A549 (cell line): ENCODE results near the gene TSNAXIP1.

ENCODE experiments used
- EP300 ChIP-seq, 2 experiments: fragments of >200 bp; sonication (Bioruptor Twin); formaldehyde crosslinking; IDR thresholded peaks; 2 replicates in 1 of 2; 3 replicates in 1 of 2; pipeline ENCODE4 v1.6.1; 2016 to 2017
- JUN ChIP-seq, 2 experiments: fragments of >200 bp; sonication (Bioruptor Twin); formaldehyde crosslinking; IDR thresholded peaks; 2 replicates in 1 of 2; 3 replicates in 1 of 2; pipeline ENCODE4 v1.6.1; 2016 to 2017
- MYC ChIP-seq: IDR thresholded peaks from 2 replicates; pipeline ENCODE4 v1.6.1; 2012; ENCODE audit warnings: mild to moderate bottlenecking, inconsistent platforms, low read length, improper control_type of control experiment, borderline replicate concordance
- NR3C1 ChIP-seq: fragments of >200 bp; sonication (Bioruptor Twin); formaldehyde crosslinking; IDR thresholded peaks from 3 replicates; pipeline ENCODE4 v1.6.1; 2017
- RAD21 ChIP-seq, 2 experiments: fragments of >200 bp in 1 of 2; sonication (Bioruptor Twin) in 1 of 2; formaldehyde crosslinking in 1 of 2; IDR thresholded peaks in 1 of 2; conservative IDR thresholded peaks in 1 of 2; 2 replicates in 1 of 2; 3 replicates in 1 of 2; pipeline ENCODE4 v1.6.1; 2012 to 2018; ENCODE audit warnings: inconsistent platforms in 1 of 2
- RARB ChIP-seq: fragments of 250-450 bp; sonication (Bioruptor Pico); IDR thresholded peaks from 2 replicates; pipeline ENCODE4 v1.8.0; 2021; ENCODE audit warnings: mild to moderate bottlenecking, moderate library complexity
- RCOR1 ChIP-seq: fragments of 150-350 bp; IDR thresholded peaks from 2 replicates; pipeline ENCODE4 v1.6.1; 2014; ENCODE audit warnings: antibody characterized with exemption, low read length, low read depth
- TF ChIP-seq, protein P1 (sequence below): fragments of >200 bp; sonication (Bioruptor Twin); formaldehyde crosslinking; IDR thresholded peaks from 3 replicates; pipeline ENCODE4 v1.5.1; 2016
- TF ChIP-seq, protein P2 (sequence below): fragments of 200-600 bp; sonication (generic); IDR thresholded peaks from 2 replicates; pipeline ENCODE4 v1.6.1; 2016; ENCODE audit warnings: antibody characterized with exemption, mild to moderate bottlenecking, moderate library complexity
- TF ChIP-seq, protein P3 (sequence below): IDR thresholded peaks from 2 replicates; pipeline ENCODE4 v1.6.1; 2012; ENCODE audit warnings: low read depth, borderline replicate concordance
- TF ChIP-seq, protein P4 (sequence below): IDR thresholded peaks from 2 replicates; pipeline ENCODE4 v1.6.1; 2012

DNA sequence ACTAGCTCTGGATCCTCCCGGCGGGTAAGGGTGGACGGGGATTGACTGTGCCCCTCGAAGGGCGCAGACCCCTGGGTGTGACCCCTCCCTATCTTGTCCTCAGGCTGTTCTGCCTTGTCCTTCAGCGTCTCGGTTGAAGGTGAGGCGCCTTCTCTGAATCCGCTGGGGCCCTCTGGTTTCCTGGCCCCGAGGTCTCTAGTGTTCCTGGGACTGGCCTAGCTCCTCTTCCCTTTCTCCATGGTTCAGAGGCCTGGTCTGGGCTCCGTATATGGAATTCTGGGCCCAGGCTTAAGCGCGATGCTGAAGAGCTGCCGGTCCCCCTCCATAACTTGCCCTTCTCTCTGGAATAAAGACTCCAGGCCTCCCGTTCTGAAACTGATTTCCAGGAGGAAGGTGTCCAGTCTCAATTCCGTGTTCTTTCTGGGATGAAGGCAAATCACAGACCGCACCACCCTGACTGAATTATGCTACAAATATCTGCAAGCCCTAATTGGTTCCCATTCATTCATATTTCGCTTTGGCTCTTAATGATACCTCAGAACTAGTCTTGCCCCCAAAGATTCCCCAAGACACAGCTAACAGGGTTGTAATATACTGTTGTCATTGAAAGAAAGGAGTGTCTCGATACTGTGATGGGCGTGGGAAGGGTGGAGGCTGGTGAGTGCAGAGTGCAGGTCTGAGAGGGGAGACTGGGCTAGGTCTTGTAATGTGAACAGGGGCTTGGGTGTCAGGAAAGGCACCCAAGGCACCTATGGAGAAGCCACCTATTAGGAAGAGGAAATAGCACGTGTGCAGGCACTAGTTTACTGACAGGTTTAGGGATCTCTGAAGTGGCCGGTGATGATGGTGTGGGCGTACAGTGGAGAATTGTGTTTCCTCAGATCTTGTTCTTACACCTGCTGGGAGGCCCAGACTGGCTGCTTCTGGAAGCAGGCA lies 67.0 kb downstream of the TSNAXIP1 start:
- TF ChIP-seq, protein P1, sequence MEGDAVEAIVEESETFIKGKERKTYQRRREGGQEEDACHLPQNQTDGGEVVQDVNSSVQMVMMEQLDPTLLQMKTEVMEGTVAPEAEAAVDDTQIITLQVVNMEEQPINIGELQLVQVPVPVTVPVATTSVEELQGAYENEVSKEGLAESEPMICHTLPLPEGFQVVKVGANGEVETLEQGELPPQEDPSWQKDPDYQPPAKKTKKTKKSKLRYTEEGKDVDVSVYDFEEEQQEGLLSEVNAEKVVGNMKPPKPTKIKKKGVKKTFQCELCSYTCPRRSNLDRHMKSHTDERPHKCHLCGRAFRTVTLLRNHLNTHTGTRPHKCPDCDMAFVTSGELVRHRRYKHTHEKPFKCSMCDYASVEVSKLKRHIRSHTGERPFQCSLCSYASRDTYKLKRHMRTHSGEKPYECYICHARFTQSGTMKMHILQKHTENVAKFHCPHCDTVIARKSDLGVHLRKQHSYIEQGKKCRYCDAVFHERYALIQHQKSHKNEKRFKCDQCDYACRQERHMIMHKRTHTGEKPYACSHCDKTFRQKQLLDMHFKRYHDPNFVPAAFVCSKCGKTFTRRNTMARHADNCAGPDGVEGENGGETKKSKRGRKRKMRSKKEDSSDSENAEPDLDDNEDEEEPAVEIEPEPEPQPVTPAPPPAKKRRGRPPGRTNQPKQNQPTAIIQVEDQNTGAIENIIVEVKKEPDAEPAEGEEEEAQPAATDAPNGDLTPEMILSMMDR = no peak
- TF ChIP-seq, protein P2, sequence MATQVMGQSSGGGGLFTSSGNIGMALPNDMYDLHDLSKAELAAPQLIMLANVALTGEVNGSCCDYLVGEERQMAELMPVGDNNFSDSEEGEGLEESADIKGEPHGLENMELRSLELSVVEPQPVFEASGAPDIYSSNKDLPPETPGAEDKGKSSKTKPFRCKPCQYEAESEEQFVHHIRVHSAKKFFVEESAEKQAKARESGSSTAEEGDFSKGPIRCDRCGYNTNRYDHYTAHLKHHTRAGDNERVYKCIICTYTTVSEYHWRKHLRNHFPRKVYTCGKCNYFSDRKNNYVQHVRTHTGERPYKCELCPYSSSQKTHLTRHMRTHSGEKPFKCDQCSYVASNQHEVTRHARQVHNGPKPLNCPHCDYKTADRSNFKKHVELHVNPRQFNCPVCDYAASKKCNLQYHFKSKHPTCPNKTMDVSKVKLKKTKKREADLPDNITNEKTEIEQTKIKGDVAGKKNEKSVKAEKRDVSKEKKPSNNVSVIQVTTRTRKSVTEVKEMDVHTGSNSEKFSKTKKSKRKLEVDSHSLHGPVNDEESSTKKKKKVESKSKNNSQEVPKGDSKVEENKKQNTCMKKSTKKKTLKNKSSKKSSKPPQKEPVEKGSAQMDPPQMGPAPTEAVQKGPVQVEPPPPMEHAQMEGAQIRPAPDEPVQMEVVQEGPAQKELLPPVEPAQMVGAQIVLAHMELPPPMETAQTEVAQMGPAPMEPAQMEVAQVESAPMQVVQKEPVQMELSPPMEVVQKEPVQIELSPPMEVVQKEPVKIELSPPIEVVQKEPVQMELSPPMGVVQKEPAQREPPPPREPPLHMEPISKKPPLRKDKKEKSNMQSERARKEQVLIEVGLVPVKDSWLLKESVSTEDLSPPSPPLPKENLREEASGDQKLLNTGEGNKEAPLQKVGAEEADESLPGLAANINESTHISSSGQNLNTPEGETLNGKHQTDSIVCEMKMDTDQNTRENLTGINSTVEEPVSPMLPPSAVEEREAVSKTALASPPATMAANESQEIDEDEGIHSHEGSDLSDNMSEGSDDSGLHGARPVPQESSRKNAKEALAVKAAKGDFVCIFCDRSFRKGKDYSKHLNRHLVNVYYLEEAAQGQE = no peak
- TF ChIP-seq, protein P3, sequence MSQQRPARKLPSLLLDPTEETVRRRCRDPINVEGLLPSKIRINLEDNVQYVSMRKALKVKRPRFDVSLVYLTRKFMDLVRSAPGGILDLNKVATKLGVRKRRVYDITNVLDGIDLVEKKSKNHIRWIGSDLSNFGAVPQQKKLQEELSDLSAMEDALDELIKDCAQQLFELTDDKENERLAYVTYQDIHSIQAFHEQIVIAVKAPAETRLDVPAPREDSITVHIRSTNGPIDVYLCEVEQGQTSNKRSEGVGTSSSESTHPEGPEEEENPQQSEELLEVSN = no peak
- no peak for TF ChIP-seq RAD21 (conservative IDR thresholded peaks at IDR 0.05 in 1 of 2, IDR thresholded peaks at IDR 0.05 in 1 of 2)
- TF ChIP-seq, protein P4, sequence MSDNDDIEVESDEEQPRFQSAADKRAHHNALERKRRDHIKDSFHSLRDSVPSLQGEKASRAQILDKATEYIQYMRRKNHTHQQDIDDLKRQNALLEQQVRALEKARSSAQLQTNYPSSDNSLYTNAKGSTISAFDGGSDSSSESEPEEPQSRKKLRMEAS = no peak
- no peak for TF ChIP-seq MYC
- no peak for TF ChIP-seq EP300 (IDR thresholded peaks at IDR 0.05)
- TF ChIP-seq RCOR1 = no peak
- no peak for TF ChIP-seq RARB
- TF ChIP-seq JUN (IDR thresholded peaks at IDR 0.05) = no peak
- TF ChIP-seq NR3C1 = no peak
